Endodermal cell (in vitro differentiated cells): Measurements from ENCODE around the gene BTBD6. TPM values are rescaled to one million over a fixed set of nuclear protein-coding genes. Genes with fewer than 3 reads are reported as not detected.

ENCODE experiments used
- DNase-seq: peaks from one replicate; pipeline ENCODE4 v3.0.0-alpha.2; 2017
- H3K27ac ChIP-seq: 2 replicates; pipeline ENCODE4 v1.5.1; 2013; ENCODE audit warnings: mild to moderate bottlenecking, low read depth, low read length, moderate library complexity
- H3K27me3 ChIP-seq: 2 replicates; pipeline ENCODE4 v1.6.1; 2013; ENCODE audit warnings: mild to moderate bottlenecking, low read length, moderate library complexity; ENCODE audit not compliant: insufficient read depth, control insufficient read depth, poor library complexity, severe bottlenecking
- H3K36me3 ChIP-seq: 2 replicates; pipeline ENCODE4 v1.7.0; 2013; ENCODE audit warnings: mild to moderate bottlenecking, low read length, moderate library complexity; ENCODE audit not compliant: control insufficient read depth, insufficient read depth
- H3K4me1 ChIP-seq: one replicate; pipeline ENCODE4 v1.7.0; 2013; ENCODE audit warnings: low read length; ENCODE audit not compliant: control insufficient read depth, insufficient read depth
- H3K4me3 ChIP-seq: 2 replicates; pipeline ENCODE4 v1.5.1; 2013; ENCODE audit warnings: mild to moderate bottlenecking, low read length, moderate library complexity
- H3K9ac ChIP-seq: 2 replicates; pipeline ENCODE4 v1.6.1; 2013; ENCODE audit warnings: mild to moderate bottlenecking, low read length, moderate library complexity; ENCODE audit not compliant: poor library complexity, severe bottlenecking; ENCODE audit errors: extremely low read depth
- H3K9me3 ChIP-seq: 2 replicates; pipeline ENCODE4 v1.6.1; 2013; ENCODE audit warnings: mild to moderate bottlenecking, low read length, moderate library complexity; ENCODE audit not compliant: control insufficient read depth
- H3K27ac Mint-ChIP-seq: 2 replicates; pipeline ENCODE4 v1.8.0; 2020; ENCODE audit warnings: mixed read lengths
- H3K27me3 Mint-ChIP-seq: 2 replicates; pipeline ENCODE4 v1.8.0; 2021; ENCODE audit warnings: mild to moderate bottlenecking, mixed read lengths; ENCODE audit not compliant: insufficient read depth
- H3K36me3 Mint-ChIP-seq: 2 replicates; pipeline ENCODE4 v1.8.0; 2020; ENCODE audit warnings: low read depth, mixed read lengths
- H3K4me1 Mint-ChIP-seq: 2 replicates; pipeline ENCODE4 v1.8.0; 2020; ENCODE audit warnings: mixed read lengths
- H3K4me3 Mint-ChIP-seq: 2 replicates; pipeline ENCODE4 v1.8.0; 2020; ENCODE audit warnings: mild to moderate bottlenecking, moderate library complexity, mixed read lengths
- H3K9me3 Mint-ChIP-seq: 2 replicates; pipeline ENCODE4 v1.8.0; 2020; ENCODE audit warnings: mild to moderate bottlenecking, mixed read lengths
- CTCF ChIP-seq: fragments of 200-600 bp; sonication (generic); conservative IDR thresholded peaks from 2 replicates; pipeline ENCODE4 v1.5.0; 2021; ENCODE audit warnings: antibody characterized with exemption, mild to moderate bottlenecking
- WGBS, 2 experiments: methylation state at CpG; one replicate each; pipeline versions ENCODE4 v1.1.5 to v1.1.7; 2013; ENCODE audit warnings: missing lambda C conversion rate in 2 of 2, mixed read lengths in 1 of 2; ENCODE audit not compliant: insufficient coverage in 1 of 2, insufficient read length in 1 of 2; 5-methylcytosine and 5-hydroxymethylcytosine counted together
- total RNA-seq, 2 donors: library from RNA; stranded (reverse); fragmentation: NEBNext Ultra II Directional in 1 of 2; extraction: Animal tissue kit (Norgen Biotek cat#: 25700) in 1 of 2; gene quantifications; 2 replicates in 1 of 2; 3 replicates in 1 of 2; pipeline ENCODE4 v1.2.1, GENCODE V29; 2021

Gene BTBD6
- total RNA-seq, 2 donors from 2014 or later, result 21.8 to 26.9 TPM

GRCh38 chr14:105252552-105253328 is 4.4 kb downstream of the BTBD6 start:
- H3K27me3 Mint-ChIP-seq, result no peaks in the 10 kb centered on the region
- no peak for TF ChIP-seq CTCF
- DNase-seq, result no peak
- Histone ChIP-seq H3K4me1 (no peaks in the 10 kb centered on the region), H3K4me3 (no peak overlapping the region), H3K27ac (no peak overlapping the region), H3K9ac (no peak overlapping the region), H3K27me3 (no peaks in the 10 kb centered on the region), H3K36me3 (peaks cover 15% of the 10 kb centered on the region), H3K9me3 (no peaks in the 10 kb centered on the region)
- H3K9me3 Mint-ChIP-seq, result no peaks in the 10 kb centered on the region
- H3K27ac Mint-ChIP-seq, result peak overlapping the region; percentile 55
- H3K4me3 Mint-ChIP-seq, result no peak overlapping the region
- no peaks in the 10 kb centered on the region for H3K4me1 Mint-ChIP-seq
- WGBS, 2 experiments, result 93 to 95% methylated on average over 13 to 21 of the region's 21 CpGs
- peaks cover 16% of the 10 kb centered on the region for H3K36me3 Mint-ChIP-seq

GRCh38 chr14:105253329-105253682 is 5.0 kb downstream of the BTBD6 start:
- H3K27ac Mint-ChIP-seq, result no peak overlapping the region
- Histone ChIP-seq H3K4me1 (no peaks in the 10 kb centered on the region), H3K9me3 (no peaks in the 10 kb centered on the region), H3K36me3 (peaks cover 15% of the 10 kb centered on the region), H3K9ac (no peak overlapping the region), H3K27me3 (no peaks in the 10 kb centered on the region), H3K27ac (no peak overlapping the region), H3K4me3 (no peak overlapping the region)
- no peak for TF ChIP-seq CTCF
- H3K4me3 Mint-ChIP-seq, result no peak overlapping the region
- DNase-seq, result no peak
- H3K36me3 Mint-ChIP-seq, result peaks cover 16% of the 10 kb centered on the region
- H3K4me1 Mint-ChIP-seq, result no peaks in the 10 kb centered on the region
- WGBS, 2 experiments, result 93 to 100% methylated on average over 4 to 9 of the region's 9 CpGs
- no peaks in the 10 kb centered on the region for H3K27me3 Mint-ChIP-seq
- H3K9me3 Mint-ChIP-seq, result no peaks in the 10 kb centered on the region

- H3K9ac ChIP-seq, result no peak overlapping the region
- no peak for DNase-seq
- TF ChIP-seq CTCF, result no peak
- WGBS, 2 experiments, result 92 to 96% methylated on average over 5 to 6 of the region's 6 CpGs
- no peaks in the 10 kb centered on the region for H3K9me3 Mint-ChIP-seq
- H3K36me3 ChIP-seq, result peaks cover 12% of the 10 kb centered on the region
- no peaks in the 10 kb centered on the region for H3K9me3 ChIP-seq
- H3K36me3 Mint-ChIP-seq, result peaks cover 16% of the 10 kb centered on the region
- H3K4me3 Mint-ChIP-seq, result no peak overlapping the region
- no peaks in the 10 kb centered on the region for H3K4me1 ChIP-seq
- no peak overlapping the region for H3K27ac ChIP-seq
- no peak overlapping the region for H3K27ac Mint-ChIP-seq
- no peaks in the 10 kb centered on the region for H3K27me3 ChIP-seq
- H3K4me1 Mint-ChIP-seq, result no peaks in the 10 kb centered on the region
- no peak overlapping the region for H3K4me3 ChIP-seq
- H3K27me3 Mint-ChIP-seq, result no peaks in the 10 kb centered on the region
These were observed 6.7 kb downstream of the BTBD6 start for GRCh38 chr14:105255021-105255507.
